ENCODE measurements around the gene CCDC3.

- no peak for TF ChIP-seq IRF3 (IDR thresholded peaks at IDR 0.05; ENCODE audit: low read depth, low read length)
- TF ChIP-seq, protein P1, sequence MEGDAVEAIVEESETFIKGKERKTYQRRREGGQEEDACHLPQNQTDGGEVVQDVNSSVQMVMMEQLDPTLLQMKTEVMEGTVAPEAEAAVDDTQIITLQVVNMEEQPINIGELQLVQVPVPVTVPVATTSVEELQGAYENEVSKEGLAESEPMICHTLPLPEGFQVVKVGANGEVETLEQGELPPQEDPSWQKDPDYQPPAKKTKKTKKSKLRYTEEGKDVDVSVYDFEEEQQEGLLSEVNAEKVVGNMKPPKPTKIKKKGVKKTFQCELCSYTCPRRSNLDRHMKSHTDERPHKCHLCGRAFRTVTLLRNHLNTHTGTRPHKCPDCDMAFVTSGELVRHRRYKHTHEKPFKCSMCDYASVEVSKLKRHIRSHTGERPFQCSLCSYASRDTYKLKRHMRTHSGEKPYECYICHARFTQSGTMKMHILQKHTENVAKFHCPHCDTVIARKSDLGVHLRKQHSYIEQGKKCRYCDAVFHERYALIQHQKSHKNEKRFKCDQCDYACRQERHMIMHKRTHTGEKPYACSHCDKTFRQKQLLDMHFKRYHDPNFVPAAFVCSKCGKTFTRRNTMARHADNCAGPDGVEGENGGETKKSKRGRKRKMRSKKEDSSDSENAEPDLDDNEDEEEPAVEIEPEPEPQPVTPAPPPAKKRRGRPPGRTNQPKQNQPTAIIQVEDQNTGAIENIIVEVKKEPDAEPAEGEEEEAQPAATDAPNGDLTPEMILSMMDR (IDR thresholded peaks at IDR 0.05): no peak
- TF ChIP-seq POLR2AphosphoS5 (IDR thresholded peaks at IDR 0.05; ENCODE audit: low read depth, low read length): no peak
- TF ChIP-seq TEAD4 (IDR thresholded peaks at IDR 0.05; ENCODE audit: borderline replicate concordance, insufficient read depth): no peak
- no peak for TF ChIP-seq ELF1 (IDR thresholded peaks at IDR 0.05)
- no peak for TF ChIP-seq TAF1 (IDR thresholded peaks at IDR 0.05; ENCODE audit: borderline replicate concordance, low read depth, low read length)
- no peak for TF ChIP-seq SIN3A (IDR thresholded peaks at IDR 0.05; ENCODE audit: borderline replicate concordance, low read depth, low read length)
- no peak for TF ChIP-seq REST (IDR thresholded peaks at IDR 0.05; ENCODE audit: low read depth, low read length)
- TF ChIP-seq GABPA (IDR thresholded peaks at IDR 0.05; ENCODE audit: low read depth): no peak
Measured at GRCh38 chr10:12848439-12849173, 152.9 kb downstream of the CCDC3 start.

All from SK-N-SH (cell line).